ENCODE data around the gene DNM1L. TPM values are rescaled to one million over a fixed set of nuclear protein-coding genes. Genes with fewer than 3 reads are reported as not detected.

Gene DNM1L
- total RNA-seq, 3 donors from 2014 or later (not counting 1 experiment from before 2014, with no cell fraction given) = 69.2 to 84.9 (median 81.0) TPM

DNA sequence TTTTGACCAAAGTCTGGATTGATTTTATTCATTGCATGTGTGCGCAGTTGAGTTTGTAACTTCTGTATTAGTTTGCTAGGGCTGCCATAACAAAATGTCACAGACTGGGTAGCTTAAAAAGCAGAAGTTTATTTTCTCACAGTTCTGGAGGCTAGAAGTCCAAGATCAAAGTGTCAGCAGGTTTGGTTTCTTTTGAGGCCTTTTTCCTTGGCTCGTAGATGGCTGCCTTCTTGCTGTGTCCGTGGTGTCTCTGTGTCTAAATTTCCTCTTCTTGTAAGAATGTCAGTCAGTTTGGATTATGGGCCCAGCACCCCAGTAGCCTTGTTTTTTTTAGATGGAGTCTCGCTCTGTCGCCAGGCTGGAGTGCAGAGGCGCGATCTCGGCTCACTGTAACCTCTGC lies 11.8 kb downstream of the DNM1L start:
- no peak overlapping the region for H3K4me3 ChIP-seq (ENCODE audit: low read length)
- H3K27ac Mint-ChIP-seq = no peak overlapping the region
- H3K4me1 ChIP-seq (ENCODE audit: control insufficient read depth, insufficient read depth, low read length) = no peaks in the 10 kb centered on the region
- H3K9me3 Mint-ChIP-seq = no peaks in the 10 kb centered on the region
- DNase-seq = no peak
- no peak for ATAC-seq
- no peak overlapping the region for H3K4me3 Mint-ChIP-seq
- no peaks in the 10 kb centered on the region for H3K36me3 ChIP-seq (ENCODE audit: control insufficient read depth, insufficient read depth, low read length)
- intact Hi-C loops (cut with micrococcal nuclease) = no loop called here
- no peaks in the 10 kb centered on the region for H3K27me3 ChIP-seq (ENCODE audit: control insufficient read depth, insufficient read depth, low read length)
- TF ChIP-seq, protein P1, sequence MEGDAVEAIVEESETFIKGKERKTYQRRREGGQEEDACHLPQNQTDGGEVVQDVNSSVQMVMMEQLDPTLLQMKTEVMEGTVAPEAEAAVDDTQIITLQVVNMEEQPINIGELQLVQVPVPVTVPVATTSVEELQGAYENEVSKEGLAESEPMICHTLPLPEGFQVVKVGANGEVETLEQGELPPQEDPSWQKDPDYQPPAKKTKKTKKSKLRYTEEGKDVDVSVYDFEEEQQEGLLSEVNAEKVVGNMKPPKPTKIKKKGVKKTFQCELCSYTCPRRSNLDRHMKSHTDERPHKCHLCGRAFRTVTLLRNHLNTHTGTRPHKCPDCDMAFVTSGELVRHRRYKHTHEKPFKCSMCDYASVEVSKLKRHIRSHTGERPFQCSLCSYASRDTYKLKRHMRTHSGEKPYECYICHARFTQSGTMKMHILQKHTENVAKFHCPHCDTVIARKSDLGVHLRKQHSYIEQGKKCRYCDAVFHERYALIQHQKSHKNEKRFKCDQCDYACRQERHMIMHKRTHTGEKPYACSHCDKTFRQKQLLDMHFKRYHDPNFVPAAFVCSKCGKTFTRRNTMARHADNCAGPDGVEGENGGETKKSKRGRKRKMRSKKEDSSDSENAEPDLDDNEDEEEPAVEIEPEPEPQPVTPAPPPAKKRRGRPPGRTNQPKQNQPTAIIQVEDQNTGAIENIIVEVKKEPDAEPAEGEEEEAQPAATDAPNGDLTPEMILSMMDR (IDR thresholded peaks at IDR 0.05) = no peak
- 98% methylated on average over 8 of the region's 8 CpGs for WGBS (ENCODE audit: insufficient coverage)
- H3K36me3 Mint-ChIP-seq = no peaks in the 10 kb centered on the region
- no peak overlapping the region for H3K27ac ChIP-seq (ENCODE audit: low read length)
- H3K27me3 Mint-ChIP-seq (ENCODE audit: low read depth in 2 of 2) = no peaks in the 10 kb centered on the region
- H3K9me3 ChIP-seq (ENCODE audit: control insufficient read depth, insufficient read depth, low read length) = no peaks in the 10 kb centered on the region
- peaks cover 29 to 50% of the 10 kb centered on the region in 2 donors for H3K4me1 Mint-ChIP-seq

DNA sequence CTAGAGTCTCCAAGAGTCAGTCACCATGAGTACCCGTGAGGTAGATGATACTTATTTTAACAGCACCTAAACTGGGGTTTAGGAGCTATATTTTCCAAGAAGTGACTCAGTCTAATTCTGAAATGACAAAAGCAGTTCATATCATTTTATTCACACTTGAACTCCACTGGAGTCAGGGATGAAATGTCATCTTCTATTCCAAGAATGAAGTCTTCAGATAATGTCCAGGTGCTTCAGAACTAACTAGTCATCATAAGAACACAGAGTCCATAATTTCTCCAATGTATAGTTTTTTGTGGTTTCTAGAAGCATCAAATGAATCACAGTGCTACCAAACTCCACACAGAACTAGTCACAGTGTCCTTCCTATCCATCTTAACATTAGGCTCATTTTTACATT lies 13.3 kb downstream of the DNM1L start:
- intact Hi-C loops (cut with micrococcal nuclease) = no loop called here
- H3K36me3 ChIP-seq (ENCODE audit: control insufficient read depth, insufficient read depth, low read length) = no peaks in the 10 kb centered on the region
- Mint-ChIP-seq H3K9me3 (no peaks in the 10 kb centered on the region), H3K4me3 (no peak overlapping the region), H3K36me3 (no peaks in the 10 kb centered on the region), H3K27ac (no peak overlapping the region), H3K4me1 (peaks cover 32 to 38% of the 10 kb centered on the region in 2 donors), H3K27me3 (ENCODE audit: low read depth in 2 of 2) (no peaks in the 10 kb centered on the region)
- ATAC-seq (no peak), DNase-seq (no peak)
- no peak overlapping the region for H3K4me3 ChIP-seq (ENCODE audit: low read length)
- H3K27ac ChIP-seq (ENCODE audit: low read length) = no peak overlapping the region
- WGBS (ENCODE audit: insufficient coverage) = 100% methylated on average over 1 of the region's 1 CpG
- H3K9me3 ChIP-seq (ENCODE audit: control insufficient read depth, insufficient read depth, low read length) = no peaks in the 10 kb centered on the region
- H3K4me1 ChIP-seq (ENCODE audit: control insufficient read depth, insufficient read depth, low read length) = no peaks in the 10 kb centered on the region
- no peaks in the 10 kb centered on the region for H3K27me3 ChIP-seq (ENCODE audit: control insufficient read depth, insufficient read depth, low read length)
- TF ChIP-seq, protein P1 (IDR thresholded peaks at IDR 0.05) = no peak

DNA sequence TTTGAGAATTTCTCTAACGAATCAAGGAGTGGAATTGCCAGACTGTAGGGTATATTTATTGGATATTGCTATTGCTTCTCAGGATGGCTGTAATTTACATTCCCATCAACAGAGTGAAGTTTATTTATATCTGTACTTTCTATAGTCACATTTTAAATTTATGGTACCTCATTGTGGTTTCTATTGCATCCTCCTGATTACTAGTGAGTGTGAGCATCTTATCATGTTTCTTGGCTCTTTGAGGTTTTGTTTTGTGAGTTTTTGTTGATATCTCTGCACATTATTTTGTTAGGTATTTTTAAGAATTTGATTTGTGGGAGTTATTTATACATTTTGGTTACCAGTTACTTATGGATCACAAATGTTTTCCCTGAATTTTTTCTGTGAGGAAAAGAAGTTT lies 13.9 kb downstream of the DNM1L start:
- intact Hi-C loops (cut with micrococcal nuclease) = no loop called here
- no peaks in the 10 kb centered on the region for H3K27me3 ChIP-seq (ENCODE audit: control insufficient read depth, insufficient read depth, low read length)
- H3K4me1 ChIP-seq (ENCODE audit: control insufficient read depth, insufficient read depth, low read length) = no peaks in the 10 kb centered on the region
- DNase-seq = no peak
- WGBS (ENCODE audit: insufficient coverage) = 86% methylated on average over 1 of the region's 1 CpG
- Mint-ChIP-seq H3K27me3 (ENCODE audit: low read depth in 2 of 2) (no peaks in the 10 kb centered on the region), H3K9me3 (no peaks in the 10 kb centered on the region), H3K4me1 (peaks cover 37 to 39% of the 10 kb centered on the region in 2 donors), H3K27ac (no peak overlapping the region), H3K36me3 (no peaks in the 10 kb centered on the region), H3K4me3 (no peak overlapping the region)
- H3K9me3 ChIP-seq (ENCODE audit: control insufficient read depth, insufficient read depth, low read length) = no peaks in the 10 kb centered on the region
- TF ChIP-seq, protein P1 (IDR thresholded peaks at IDR 0.05) = no peak
- no peak for ATAC-seq
- H3K27ac ChIP-seq (ENCODE audit: low read length) = no peak overlapping the region
- no peaks in the 10 kb centered on the region for H3K36me3 ChIP-seq (ENCODE audit: control insufficient read depth, insufficient read depth, low read length)
- H3K4me3 ChIP-seq (ENCODE audit: low read length) = no peak overlapping the region

DNA sequence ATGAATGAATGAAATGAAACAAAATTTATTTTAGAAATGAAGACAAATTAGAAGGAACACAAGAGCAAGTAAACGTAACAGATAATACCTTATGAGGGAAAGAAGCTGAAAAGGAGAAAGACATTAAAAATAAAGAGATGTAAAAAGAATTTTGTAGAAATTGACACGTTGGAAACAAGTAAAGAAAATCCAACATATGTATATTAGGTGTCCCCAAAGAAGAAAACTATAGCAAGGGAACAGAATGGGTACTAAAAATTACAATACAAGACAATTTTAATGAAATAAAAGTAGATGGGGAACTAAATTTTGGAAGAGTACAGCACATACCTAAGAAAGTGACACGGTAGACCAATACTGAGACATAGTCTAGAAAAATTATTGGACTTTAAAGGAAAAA lies 16.7 kb downstream of the DNM1L start:
- Histone ChIP-seq H3K9me3 (ENCODE audit: control insufficient read depth, insufficient read depth, low read length) (no peaks in the 10 kb centered on the region), H3K4me3 (ENCODE audit: low read length) (no peak overlapping the region), H3K27me3 (ENCODE audit: control insufficient read depth, insufficient read depth, low read length) (no peaks in the 10 kb centered on the region), H3K27ac (ENCODE audit: low read length) (no peak overlapping the region), H3K36me3 (ENCODE audit: control insufficient read depth, insufficient read depth, low read length) (no peaks in the 10 kb centered on the region), H3K4me1 (ENCODE audit: control insufficient read depth, insufficient read depth, low read length) (no peaks in the 10 kb centered on the region)
- TF ChIP-seq, protein P1 (IDR thresholded peaks at IDR 0.05) = no peak
- no peaks in the 10 kb centered on the region for H3K27me3 Mint-ChIP-seq (ENCODE audit: low read depth in 2 of 2)
- H3K36me3 Mint-ChIP-seq = no peaks in the 10 kb centered on the region
- DNase-seq (no peak), ATAC-seq (no peak)
- intact Hi-C loops (cut with micrococcal nuclease) = no loop called here
- 100% methylated on average over 1 of the region's 3 CpGs for WGBS (ENCODE audit: insufficient coverage)
- H3K4me3 Mint-ChIP-seq = no peak overlapping the region
- H3K4me1 Mint-ChIP-seq = peaks cover 37 to 45% of the 10 kb centered on the region in 2 donors
- no peaks in the 10 kb centered on the region for H3K9me3 Mint-ChIP-seq
- no peak overlapping the region for H3K27ac Mint-ChIP-seq

All from natural killer cell (primary cell).